Neural cell (in vitro differentiated cells): ENCODE measurements around the gene ARNT2. TPM values are rescaled to one million over a fixed set of nuclear protein-coding genes. Genes with fewer than 3 reads are reported as not detected.
A peak's percentile ranks its signal among the peaks of the same experiment; 100 is the strongest.

Experiments
- H2AFZ ChIP-seq: fragments of 200-600, 300-800 bp; sonication (generic), shearing (Covaris generic); 2 replicates; pipeline ENCODE4 v1.6.0; 2014; ENCODE audit warnings: low read depth, mild to moderate bottlenecking, antibody characterized with exemption, low read length, moderate library complexity
- H3F3A ChIP-seq: fragments of 200-600 bp; shearing (Covaris generic); 2 replicates; pipeline ENCODE4 v1.6.1; 2016; ENCODE audit warnings: mild to moderate bottlenecking, moderate library complexity, mixed read lengths, antibody characterized with exemption, low read length; ENCODE audit not compliant: insufficient read depth, poor library complexity, severe bottlenecking
- H3K27ac ChIP-seq: fragments of 200-600, 300-800 bp; sonication (generic), shearing (Covaris generic); 2 replicates; pipeline ENCODE4 v1.5.1; 2014; ENCODE audit warnings: mild to moderate bottlenecking, low read length, moderate library complexity
- H3K27me3 ChIP-seq: fragments of 300-800, 200-600 bp; sonication (generic), shearing (Covaris generic); 2 replicates; pipeline ENCODE4 v1.6.0; 2014; ENCODE audit warnings: mild to moderate bottlenecking, low read depth, low read length, moderate library complexity; ENCODE audit not compliant: insufficient read depth
- H3K36me3 ChIP-seq: fragments of 300-800, 200-600 bp; sonication (generic), shearing (Covaris generic); 2 replicates; pipeline ENCODE4 v1.5.1; 2014; ENCODE audit warnings: mild to moderate bottlenecking, antibody characterized with exemption, low read length, moderate library complexity; ENCODE audit not compliant: insufficient read depth
- H3K4me2 ChIP-seq: fragments of 300-800, 200-600 bp; sonication (generic), shearing (Covaris generic); 2 replicates; pipeline ENCODE4 v1.6.0; 2014; ENCODE audit warnings: mild to moderate bottlenecking, low read length
- H3K4me3 ChIP-seq: fragments of 300-800, 200-600 bp; sonication (generic), shearing (Covaris generic); 2 replicates; pipeline ENCODE4 v1.5.1; 2014; ENCODE audit warnings: mild to moderate bottlenecking, low read length, moderate library complexity
- H3K79me2 ChIP-seq: fragments of 200-600 bp; shearing (Covaris generic); replicated peaks from 2 replicates; pipeline ENCODE4 v1.6.0; 2014; ENCODE audit warnings: mild to moderate bottlenecking, low read length, moderate library complexity; ENCODE audit not compliant: insufficient read depth
- H3K9ac ChIP-seq: fragments of 300-800, 200-600 bp; sonication (generic), shearing (Covaris generic); 2 replicates; pipeline ENCODE4 v1.6.1; 2016; ENCODE audit warnings: mild to moderate bottlenecking, low read length, mixed read lengths
- H3K9me2 ChIP-seq: fragments of 200-600 bp; shearing (Covaris generic); 2 replicates; pipeline ENCODE4 v1.6.1; 2016; ENCODE audit warnings: mild to moderate bottlenecking, low read length, mixed read lengths; ENCODE audit not compliant: insufficient read depth
- H3K9me3 ChIP-seq: fragments of 200-600, 300-800 bp; sonication (generic), shearing (Covaris generic); 2 replicates; pipeline ENCODE4 v1.6.1; 2016; ENCODE audit warnings: mild to moderate bottlenecking, mixed run types, low read length, moderate library complexity, mixed read lengths
- H4K20me1 ChIP-seq: fragments of 200-600 bp; shearing (Covaris generic); 2 replicates; pipeline ENCODE4 v1.6.1; 2016; ENCODE audit warnings: mild to moderate bottlenecking, mixed run types; ENCODE audit not compliant: insufficient read depth
- CTCF ChIP-seq: fragments of 450-650 bp; IDR thresholded peaks from 2 replicates; pipeline ENCODE4 v1.5.1; 2014; ENCODE audit warnings: antibody characterized with exemption, mild to moderate bottlenecking, moderate library complexity; ENCODE audit not compliant: poor library complexity, severe bottlenecking
- EP300 ChIP-seq: fragments of 450-650 bp; conservative IDR thresholded peaks from 2 replicates; pipeline ENCODE4 v1.6.1; 2014; ENCODE audit warnings: antibody characterized with exemption, mild to moderate bottlenecking, moderate library complexity; ENCODE audit not compliant: poor library complexity, severe bottlenecking
- EZH2 ChIP-seq: fragments of 200-600, 300-800 bp; shearing (Covaris generic), sonication (generic); IDR thresholded peaks from 2 replicates; pipeline ENCODE4 v1.6.1; 2014; ENCODE audit warnings: antibody characterized with exemption, low read length, borderline replicate concordance, mild to moderate bottlenecking; ENCODE audit not compliant: insufficient read depth, poor library complexity, severe bottlenecking
- MXI1 ChIP-seq: fragments of 450-650 bp; conservative IDR thresholded peaks from 2 replicates; pipeline ENCODE4 v1.6.1; 2014; ENCODE audit warnings: antibody characterized with exemption, mild to moderate bottlenecking; ENCODE audit not compliant: poor library complexity, severe bottlenecking
- POLR2AphosphoS5 ChIP-seq: IDR thresholded peaks from 2 replicates; pipeline ENCODE4 v1.6.1; 2012
- RAD21 ChIP-seq: fragments of 450-650 bp; conservative IDR thresholded peaks from 2 replicates; pipeline ENCODE4 v1.6.1; 2014; ENCODE audit warnings: antibody characterized with exemption, mild to moderate bottlenecking, moderate library complexity
- REST ChIP-seq: IDR thresholded peaks from 2 replicates; pipeline ENCODE4 v1.6.1; 2012; ENCODE audit warnings: borderline replicate concordance
- SMC3 ChIP-seq: fragments of 450-650 bp; conservative IDR thresholded peaks from 2 replicates; pipeline ENCODE4 v1.6.1; 2014; ENCODE audit warnings: antibody characterized with exemption, mild to moderate bottlenecking, moderate library complexity; ENCODE audit not compliant: poor library complexity
- TAF1 ChIP-seq: IDR thresholded peaks from 2 replicates; pipeline ENCODE4 v1.6.1; 2012; ENCODE audit warnings: low read depth
- polyA plus RNA-seq: library from polyadenylated mRNA; depleted of rRNA; stranded (reverse); fragments of >200 nt; gene quantifications from 2 replicates; pipeline ENCODE4 v1.2.3, GENCODE V29; 2014

ARNT2 gene
- polyA plus RNA-seq, 1 donor from 2014 or later, result 41.2 TPM

- TF ChIP-seq EZH2, result no peak
- no peak for TF ChIP-seq REST
- TF ChIP-seq CTCF, result no peak
- no peak for TF ChIP-seq RAD21
- TF ChIP-seq SMC3, result no peak
- no peak for TF ChIP-seq MXI1
- TF ChIP-seq POLR2AphosphoS5, result no peak
- TF ChIP-seq TAF1, result no peak
- no peak for TF ChIP-seq EP300
- H3K79me2 ChIP-seq, result no peaks in the 10 kb centered on the region
- H3K9me2 ChIP-seq, result no peaks in the 10 kb centered on the region
- H2AFZ ChIP-seq, result no peak overlapping the region
- no peak overlapping the region for H3K4me2 ChIP-seq
- peaks cover 3% of the 10 kb centered on the region for H3K36me3 ChIP-seq
- no peaks in the 10 kb centered on the region for H3K27me3 ChIP-seq
- H3K9ac ChIP-seq, result no peak overlapping the region
- no peaks in the 10 kb centered on the region for H4K20me1 ChIP-seq
- no peaks in the 10 kb centered on the region for H3K9me3 ChIP-seq
- no peak overlapping the region for H3K27ac ChIP-seq
- H3F3A ChIP-seq, result no peaks in the 10 kb centered on the region
- no peak overlapping the region for H3K4me3 ChIP-seq
Measured at GRCh38 chr15:80565398-80565797, 161.2 kb downstream of the ARNT2 start.

- Histone ChIP-seq H3K27me3 (no peaks in the 10 kb centered on the region), H3K4me2 (no peak overlapping the region), H3K9me2 (no peaks in the 10 kb centered on the region), H3K79me2 (no peaks in the 10 kb centered on the region), H3F3A (no peaks in the 10 kb centered on the region), H3K9me3 (no peaks in the 10 kb centered on the region), H3K9ac (no peak overlapping the region), H3K27ac (no peak overlapping the region), H4K20me1 (no peaks in the 10 kb centered on the region), H3K4me3 (no peak overlapping the region), H3K36me3 (peaks cover 3% of the 10 kb centered on the region), H2AFZ (no peak overlapping the region)
- no peak for TF ChIP-seq MXI1
- TF ChIP-seq TAF1, result no peak
- no peak for TF ChIP-seq RAD21
- no peak for TF ChIP-seq EP300
Measured at GRCh38 chr15:80565988-80566387, 161.8 kb downstream of the ARNT2 start.

- no peaks in the 10 kb centered on the region for H3K9me3 ChIP-seq
- no peaks in the 10 kb centered on the region for H3K27me3 ChIP-seq
- no peaks in the 10 kb centered on the region for H3K9me2 ChIP-seq
- H3K4me2 ChIP-seq, result no peak overlapping the region
- H3K27ac ChIP-seq, result no peak overlapping the region
- TF ChIP-seq TAF1 (no peak), RAD21 (peak; percentile 79), SMC3 (peak; percentile 82), POLR2AphosphoS5 (no peak), REST (no peak), CTCF (peak; percentile 77)
- H3K79me2 ChIP-seq, result no peaks in the 10 kb centered on the region
- no peak overlapping the region for H3K4me3 ChIP-seq
- no peaks in the 10 kb centered on the region for H3F3A ChIP-seq
- H3K36me3 ChIP-seq, result peaks cover 3% of the 10 kb centered on the region
- H4K20me1 ChIP-seq, result no peaks in the 10 kb centered on the region
- H2AFZ ChIP-seq, result no peak overlapping the region
- H3K9ac ChIP-seq, result no peak overlapping the region
Measured at GRCh38 chr15:80567721-80568157, 163.6 kb downstream of the ARNT2 start.
